Measurements from ENCODE around the gene ANXA2R. TPM values are rescaled to one million over a fixed set of nuclear protein-coding genes. Genes with fewer than 3 reads are reported as not detected.

Gene ANXA2R
- total RNA-seq, 1 donor from 2014 or later = 7.8 TPM

GRCh38 chr5:43000111-43000840 lies 39.8 kb downstream of the ANXA2R start:
- DNase-seq = peak; percentile 59

- DNase-seq = peak; percentile 50
These were observed 44.8 kb downstream of the ANXA2R start for GRCh38 chr5:42995360-42995751.

GRCh38 chr5:42994555-42995359 lies 45.4 kb downstream of the ANXA2R start:
- peak; percentile 98 for DNase-seq

- DNase-seq = no peak
These were observed 45.9 kb downstream of the ANXA2R start for GRCh38 chr5:42994246-42994554.

- peak; percentile 90 for DNase-seq
These were observed 46.4 kb downstream of the ANXA2R start for GRCh38 chr5:42993516-42994245.

GRCh38 chr5:42992088-42992879 lies 47.8 kb downstream of the ANXA2R start:
- peak; percentile 93 for DNase-seq

GRCh38 chr5:42991404-42992087 lies 48.6 kb downstream of the ANXA2R start:
- peak; percentile 52 for DNase-seq

- no peak for DNase-seq
These were observed 49.2 kb downstream of the ANXA2R start for GRCh38 chr5:42990892-42991291.

Other genes starting within 250 kb of the ANXA2R start
- 73.3 and 79.4 TPM in 2 replicates for gene SELENOP, start 228.4 kb downstream of the ANXA2R start, total RNA-seq
- gene ZNF131, start 80.6 kb upstream of the ANXA2R start, total RNA-seq = 30.0 and 34.9 TPM in 2 replicates
- gene NIM1K, start 151.9 kb upstream of the ANXA2R start, total RNA-seq = under 0.01 and 0.05 TPM in 2 replicates